Neural cell (in vitro differentiated cells): ENCODE measurements around the gene GBP6. TPM values are rescaled to one million over a fixed set of nuclear protein-coding genes. Genes with fewer than 3 reads are reported as not detected.

Experiments used
- H2AFZ ChIP-seq: fragments of 200-600, 300-800 bp; sonication (generic), shearing (Covaris generic); 2 replicates; pipeline ENCODE4 v1.6.0; 2014; ENCODE audit warnings: low read depth, mild to moderate bottlenecking, antibody characterized with exemption, low read length, moderate library complexity
- H3F3A ChIP-seq: fragments of 200-600 bp; shearing (Covaris generic); 2 replicates; pipeline ENCODE4 v1.6.1; 2016; ENCODE audit warnings: mild to moderate bottlenecking, moderate library complexity, mixed read lengths, antibody characterized with exemption, low read length; ENCODE audit not compliant: insufficient read depth, poor library complexity, severe bottlenecking
- H3K27ac ChIP-seq: fragments of 200-600, 300-800 bp; sonication (generic), shearing (Covaris generic); 2 replicates; pipeline ENCODE4 v1.5.1; 2014; ENCODE audit warnings: mild to moderate bottlenecking, low read length, moderate library complexity
- H3K27me3 ChIP-seq: fragments of 300-800, 200-600 bp; sonication (generic), shearing (Covaris generic); 2 replicates; pipeline ENCODE4 v1.6.0; 2014; ENCODE audit warnings: mild to moderate bottlenecking, low read depth, low read length, moderate library complexity; ENCODE audit not compliant: insufficient read depth
- H3K36me3 ChIP-seq: fragments of 300-800, 200-600 bp; sonication (generic), shearing (Covaris generic); 2 replicates; pipeline ENCODE4 v1.5.1; 2014; ENCODE audit warnings: mild to moderate bottlenecking, antibody characterized with exemption, low read length, moderate library complexity; ENCODE audit not compliant: insufficient read depth
- H3K4me2 ChIP-seq: fragments of 300-800, 200-600 bp; sonication (generic), shearing (Covaris generic); 2 replicates; pipeline ENCODE4 v1.6.0; 2014; ENCODE audit warnings: mild to moderate bottlenecking, low read length
- H3K4me3 ChIP-seq: fragments of 300-800, 200-600 bp; sonication (generic), shearing (Covaris generic); 2 replicates; pipeline ENCODE4 v1.5.1; 2014; ENCODE audit warnings: mild to moderate bottlenecking, low read length, moderate library complexity
- H3K79me2 ChIP-seq: fragments of 200-600 bp; shearing (Covaris generic); replicated peaks from 2 replicates; pipeline ENCODE4 v1.6.0; 2014; ENCODE audit warnings: mild to moderate bottlenecking, low read length, moderate library complexity; ENCODE audit not compliant: insufficient read depth
- H3K9ac ChIP-seq: fragments of 300-800, 200-600 bp; sonication (generic), shearing (Covaris generic); 2 replicates; pipeline ENCODE4 v1.6.1; 2016; ENCODE audit warnings: mild to moderate bottlenecking, low read length, mixed read lengths
- H3K9me2 ChIP-seq: fragments of 200-600 bp; shearing (Covaris generic); 2 replicates; pipeline ENCODE4 v1.6.1; 2016; ENCODE audit warnings: mild to moderate bottlenecking, low read length, mixed read lengths; ENCODE audit not compliant: insufficient read depth
- H3K9me3 ChIP-seq: fragments of 200-600, 300-800 bp; sonication (generic), shearing (Covaris generic); 2 replicates; pipeline ENCODE4 v1.6.1; 2016; ENCODE audit warnings: mild to moderate bottlenecking, mixed run types, low read length, moderate library complexity, mixed read lengths
- H4K20me1 ChIP-seq: fragments of 200-600 bp; shearing (Covaris generic); 2 replicates; pipeline ENCODE4 v1.6.1; 2016; ENCODE audit warnings: mild to moderate bottlenecking, mixed run types; ENCODE audit not compliant: insufficient read depth
- CTCF ChIP-seq: fragments of 450-650 bp; IDR thresholded peaks from 2 replicates; pipeline ENCODE4 v1.5.1; 2014; ENCODE audit warnings: antibody characterized with exemption, mild to moderate bottlenecking, moderate library complexity; ENCODE audit not compliant: poor library complexity, severe bottlenecking
- EP300 ChIP-seq: fragments of 450-650 bp; conservative IDR thresholded peaks from 2 replicates; pipeline ENCODE4 v1.6.1; 2014; ENCODE audit warnings: antibody characterized with exemption, mild to moderate bottlenecking, moderate library complexity; ENCODE audit not compliant: poor library complexity, severe bottlenecking
- EZH2 ChIP-seq: fragments of 200-600, 300-800 bp; shearing (Covaris generic), sonication (generic); IDR thresholded peaks from 2 replicates; pipeline ENCODE4 v1.6.1; 2014; ENCODE audit warnings: antibody characterized with exemption, low read length, borderline replicate concordance, mild to moderate bottlenecking; ENCODE audit not compliant: insufficient read depth, poor library complexity, severe bottlenecking
- MXI1 ChIP-seq: fragments of 450-650 bp; conservative IDR thresholded peaks from 2 replicates; pipeline ENCODE4 v1.6.1; 2014; ENCODE audit warnings: antibody characterized with exemption, mild to moderate bottlenecking; ENCODE audit not compliant: poor library complexity, severe bottlenecking
- POLR2AphosphoS5 ChIP-seq: IDR thresholded peaks from 2 replicates; pipeline ENCODE4 v1.6.1; 2012
- RAD21 ChIP-seq: fragments of 450-650 bp; conservative IDR thresholded peaks from 2 replicates; pipeline ENCODE4 v1.6.1; 2014; ENCODE audit warnings: antibody characterized with exemption, mild to moderate bottlenecking, moderate library complexity
- SMC3 ChIP-seq: fragments of 450-650 bp; conservative IDR thresholded peaks from 2 replicates; pipeline ENCODE4 v1.6.1; 2014; ENCODE audit warnings: antibody characterized with exemption, mild to moderate bottlenecking, moderate library complexity; ENCODE audit not compliant: poor library complexity
- TAF1 ChIP-seq: IDR thresholded peaks from 2 replicates; pipeline ENCODE4 v1.6.1; 2012; ENCODE audit warnings: low read depth
- polyA plus RNA-seq: library from polyadenylated mRNA; depleted of rRNA; stranded (reverse); fragments of >200 nt; gene quantifications from 2 replicates; pipeline ENCODE4 v1.2.3, GENCODE V29; 2014
- TF ChIP-seq, protein P1 (sequence below): IDR thresholded peaks from 2 replicates; pipeline ENCODE4 v1.6.1; 2012; ENCODE audit warnings: borderline replicate concordance

GBP6 gene
- polyA plus RNA-seq, 1 donor from 2014 or later = not detected

GRCh38 chr1:89390707-89391106 lies 26.8 kb downstream of the GBP6 start:
- Histone ChIP-seq H3F3A (no peaks in the 10 kb centered on the region), H3K9me3 (no peaks in the 10 kb centered on the region), H3K9me2 (no peaks in the 10 kb centered on the region), H3K27ac (no peak overlapping the region), H3K79me2 (no peaks in the 10 kb centered on the region), H3K36me3 (no peaks in the 10 kb centered on the region), H2AFZ (no peak overlapping the region), H3K27me3 (no peaks in the 10 kb centered on the region), H4K20me1 (no peaks in the 10 kb centered on the region), H3K4me3 (no peak overlapping the region), H3K4me2 (no peak overlapping the region), H3K9ac (no peak overlapping the region)
- no peak for TF ChIP-seq RAD21
- TF ChIP-seq SMC3 = no peak
- TF ChIP-seq POLR2AphosphoS5 = no peak
- TF ChIP-seq EP300 = no peak
- no peak for TF ChIP-seq EZH2
- no peak for TF ChIP-seq MXI1
- TF ChIP-seq TAF1 = no peak
- TF ChIP-seq CTCF = no peak
- TF ChIP-seq, protein P1, sequence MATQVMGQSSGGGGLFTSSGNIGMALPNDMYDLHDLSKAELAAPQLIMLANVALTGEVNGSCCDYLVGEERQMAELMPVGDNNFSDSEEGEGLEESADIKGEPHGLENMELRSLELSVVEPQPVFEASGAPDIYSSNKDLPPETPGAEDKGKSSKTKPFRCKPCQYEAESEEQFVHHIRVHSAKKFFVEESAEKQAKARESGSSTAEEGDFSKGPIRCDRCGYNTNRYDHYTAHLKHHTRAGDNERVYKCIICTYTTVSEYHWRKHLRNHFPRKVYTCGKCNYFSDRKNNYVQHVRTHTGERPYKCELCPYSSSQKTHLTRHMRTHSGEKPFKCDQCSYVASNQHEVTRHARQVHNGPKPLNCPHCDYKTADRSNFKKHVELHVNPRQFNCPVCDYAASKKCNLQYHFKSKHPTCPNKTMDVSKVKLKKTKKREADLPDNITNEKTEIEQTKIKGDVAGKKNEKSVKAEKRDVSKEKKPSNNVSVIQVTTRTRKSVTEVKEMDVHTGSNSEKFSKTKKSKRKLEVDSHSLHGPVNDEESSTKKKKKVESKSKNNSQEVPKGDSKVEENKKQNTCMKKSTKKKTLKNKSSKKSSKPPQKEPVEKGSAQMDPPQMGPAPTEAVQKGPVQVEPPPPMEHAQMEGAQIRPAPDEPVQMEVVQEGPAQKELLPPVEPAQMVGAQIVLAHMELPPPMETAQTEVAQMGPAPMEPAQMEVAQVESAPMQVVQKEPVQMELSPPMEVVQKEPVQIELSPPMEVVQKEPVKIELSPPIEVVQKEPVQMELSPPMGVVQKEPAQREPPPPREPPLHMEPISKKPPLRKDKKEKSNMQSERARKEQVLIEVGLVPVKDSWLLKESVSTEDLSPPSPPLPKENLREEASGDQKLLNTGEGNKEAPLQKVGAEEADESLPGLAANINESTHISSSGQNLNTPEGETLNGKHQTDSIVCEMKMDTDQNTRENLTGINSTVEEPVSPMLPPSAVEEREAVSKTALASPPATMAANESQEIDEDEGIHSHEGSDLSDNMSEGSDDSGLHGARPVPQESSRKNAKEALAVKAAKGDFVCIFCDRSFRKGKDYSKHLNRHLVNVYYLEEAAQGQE = no peak

DNA sequence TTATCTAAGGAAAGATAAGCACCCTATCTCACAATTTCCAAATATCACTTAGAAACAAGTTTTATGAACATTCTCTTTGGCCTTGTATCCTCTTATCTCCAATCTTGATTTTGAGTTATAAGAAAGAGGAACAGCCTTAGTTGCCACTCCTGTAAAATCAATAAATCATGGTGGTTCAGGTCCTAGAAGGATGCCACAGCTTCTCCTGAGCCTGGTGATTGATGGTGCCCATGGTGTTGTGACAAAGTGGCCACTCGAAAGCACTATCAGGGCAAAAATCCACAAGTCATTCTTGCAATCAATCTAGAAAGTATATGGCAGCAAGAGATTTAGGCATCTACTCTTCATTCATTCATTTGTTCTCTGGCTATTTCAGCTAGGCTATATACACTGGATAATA lies 27.8 kb downstream of the GBP6 start:
- Histone ChIP-seq H3K27me3 (no peaks in the 10 kb centered on the region), H3K4me3 (no peak overlapping the region), H4K20me1 (no peaks in the 10 kb centered on the region), H3K27ac (no peak overlapping the region), H2AFZ (no peak overlapping the region), H3K9me2 (no peaks in the 10 kb centered on the region), H3K9me3 (no peaks in the 10 kb centered on the region), H3F3A (no peaks in the 10 kb centered on the region), H3K4me2 (no peak overlapping the region), H3K79me2 (no peaks in the 10 kb centered on the region), H3K9ac (no peak overlapping the region), H3K36me3 (no peaks in the 10 kb centered on the region)
- TF ChIP-seq RAD21 (no peak), MXI1 (no peak), EP300 (no peak), TAF1 (no peak), POLR2AphosphoS5 (no peak), SMC3 (no peak), EZH2 (no peak), CTCF (no peak)
- TF ChIP-seq, protein P1 = no peak
